ENCODE measurements around the gene PKP4. TPM values are rescaled to one million over a fixed set of nuclear protein-coding genes. Genes with fewer than 3 reads are reported as not detected.

PKP4 gene
- total and polyA plus RNA-seq, 9 of the 15 experiments (the other 6 are each of a cell fraction or from before 2014, with no cell fraction given): 24.6 to 99.1 (median 74.0) TPM

GRCh38 chr2:158486970-158487325 is 30.2 kb downstream of the PKP4 start:
- in situ Hi-C loops (cut with MboI): no loop called here
- Histone ChIP-seq H3K27ac (ENCODE audit: extremely low read depth, low read depth, low read length) (no peak overlapping the region), H3K4me2 (ENCODE audit: insufficient read depth, low read length) (0 out of 2 replicates have a peak overlapping the region, but pooled peaks have one; percentile 5), H3K4me1 (replicated peaks in 1 of 2; ENCODE audit: control insufficient read depth in 2 of 2, insufficient read depth in 2 of 2, low read length in 2 of 2) (peaks cover 3 to 23% of the 10 kb centered on the region in 2 experiments; a peak in 2 of 5 replicates), H3K9me3 (replicated peaks; ENCODE audit: control insufficient read depth, insufficient read depth, low read depth, low read length) (no peaks in the 10 kb centered on the region), H3K4me3 (no peak overlapping the region), H3K27me3 (ENCODE audit: control insufficient read depth in 2 of 2, insufficient read depth in 2 of 2, low read length in 2 of 2) (no peaks in the 10 kb centered on the region), H3K79me2 (ENCODE audit: control insufficient read depth, insufficient read depth, low read length) (peaks cover 93% of the 10 kb centered on the region), H3K36me3 (ENCODE audit: control insufficient read depth, insufficient read depth, low read length) (no peaks in the 10 kb centered on the region), H2AFZ (ENCODE audit: low read depth, low read length) (no peak overlapping the region), H3K9me1 (ENCODE audit: control insufficient read depth, insufficient read depth, low read length) (no peaks in the 10 kb centered on the region), H3K9ac (ENCODE audit: insufficient read depth in 1 of 2, low read depth in 2 of 2, low read length in 2 of 2) (no peak overlapping the region), H4K20me1 (replicated peaks; ENCODE audit: control insufficient read depth, insufficient read depth, low read length) (peaks cover 10% of the 10 kb centered on the region)
- ATAC-seq: peak; percentile 53
- 12% methylated on average over 5 of the region's 5 CpGs for WGBS (ENCODE audit: insufficient coverage, low coverage, missing lambda C conversion rate)
- DNase-seq (ENCODE audit: extremely low read depth in 1 of 4, low spot score in 3 of 4): peak in 1 of 4 experiments; percentile 45
- TF ChIP-seq CXXC5 (CRISPR knock-in tag; IDR thresholded peaks at IDR 0.05) (0 out of 2 replicates have a peak, but pooled peaks have one; percentile 16), SAFB (IDR thresholded peaks at IDR 0.05; ENCODE audit: borderline replicate concordance, low read depth, low read length) (no peak), JUND (IDR thresholded peaks at IDR 0.05; ENCODE audit: borderline replicate concordance, low read depth, low read length) (peak; percentile 29; the same call in 1 of the 2 replicates), JUND (tag; IDR thresholded peaks at IDR 0.05; ENCODE audit: borderline replicate concordance, low read depth, low read length) (no peak; the same call in 2 of the 3 replicates), ZNF717 (CRISPR knock-in tag; IDR thresholded peaks at IDR 0.05) (no peak), DPF2 (IDR thresholded peaks at IDR 0.05) (0 out of 2 replicates have a peak, but pooled peaks have one; percentile 23), DMBX1 (CRISPR knock-in tag; IDR thresholded peaks at IDR 0.05; ENCODE audit: borderline replicate concordance) (no peak), SMAD4 (CRISPR knock-in tag; conservative IDR thresholded peaks at IDR 0.05) (0 out of 2 replicates have a peak, but pooled peaks have one; percentile 18), NKRF (IDR thresholded peaks at IDR 0.05; ENCODE audit: borderline replicate concordance) (no peak), DNMT1 (IDR thresholded peaks at IDR 0.05) (no peak), FOSL1 (tag; conservative IDR thresholded peaks at IDR 0.05) (peak; percentile 41; the same call in 1 of the 2 replicates), POLR2B (IDR thresholded peaks at IDR 0.05; ENCODE audit: low read depth, partially characterized antibody) (no peak), ATF3 (IDR thresholded peaks at IDR 0.05) (peak; percentile 15; the same call in 1 of the 2 replicates), ATF3 (CRISPR knock-in tag; conservative IDR thresholded peaks at IDR 0.05) (no peak)
- TF ChIP-seq, protein P1, sequence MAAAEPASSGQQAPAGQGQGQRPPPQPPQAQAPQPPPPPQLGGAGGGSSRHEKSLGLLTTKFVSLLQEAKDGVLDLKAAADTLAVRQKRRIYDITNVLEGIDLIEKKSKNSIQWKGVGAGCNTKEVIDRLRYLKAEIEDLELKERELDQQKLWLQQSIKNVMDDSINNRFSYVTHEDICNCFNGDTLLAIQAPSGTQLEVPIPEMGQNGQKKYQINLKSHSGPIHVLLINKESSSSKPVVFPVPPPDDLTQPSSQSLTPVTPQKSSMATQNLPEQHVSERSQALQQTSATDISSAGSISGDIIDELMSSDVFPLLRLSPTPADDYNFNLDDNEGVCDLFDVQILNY (CRISPR knock-in tag; IDR thresholded peaks at IDR 0.05): no peak
- TF ChIP-seq, protein P2, sequence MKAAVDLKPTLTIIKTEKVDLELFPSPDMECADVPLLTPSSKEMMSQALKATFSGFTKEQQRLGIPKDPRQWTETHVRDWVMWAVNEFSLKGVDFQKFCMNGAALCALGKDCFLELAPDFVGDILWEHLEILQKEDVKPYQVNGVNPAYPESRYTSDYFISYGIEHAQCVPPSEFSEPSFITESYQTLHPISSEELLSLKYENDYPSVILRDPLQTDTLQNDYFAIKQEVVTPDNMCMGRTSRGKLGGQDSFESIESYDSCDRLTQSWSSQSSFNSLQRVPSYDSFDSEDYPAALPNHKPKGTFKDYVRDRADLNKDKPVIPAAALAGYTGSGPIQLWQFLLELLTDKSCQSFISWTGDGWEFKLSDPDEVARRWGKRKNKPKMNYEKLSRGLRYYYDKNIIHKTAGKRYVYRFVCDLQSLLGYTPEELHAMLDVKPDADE (conservative IDR thresholded peaks at IDR 0.05; ENCODE audit: control insufficient read depth, low read depth, low read length): no peak
- no TSS peak for BruUV-seq (replicated peaks)
- ChIA-PET CTCF (ENCODE audit: low intra/inter-chr PET ratio) (no interaction called here), POLR2A (no interaction called here)
- FAIRE-seq: peak; percentile 61
- intact Hi-C loops (cut with micrococcal nuclease): no loop called here
